ENCODE results near the gene ASNSD1. TPM values are rescaled to one million over a fixed set of nuclear protein-coding genes. Genes with fewer than 3 reads are reported as not detected.

ASNSD1 gene
- 10 to 100 TPM; 53.6 to 63.4 (median 59.9) TPM for polyA plus RNA-seq (ENCODE audit: insufficient read length in 4 of 4)

GRCh38 chr2:189661148-189661956, at the start of gene ASNSD1:
Gene ASNSD1, plus strand, starts transcription at chr2:189661459. Its CDS starts 4,674 bp downstream, at chr2:189666133.
- peak; percentile 93 to 99 (median 98) for DNase-seq (ENCODE audit: low read depth in 4 of 4, low spot score in 2 of 4)

GRCh38 chr2:189613077-189613636, 48.1 kb upstream of the ASNSD1 start:
- DNase-seq (ENCODE audit: low read depth in 4 of 4, low spot score in 2 of 4), result peak in 1 of 4 donors; percentile 33

DNA sequence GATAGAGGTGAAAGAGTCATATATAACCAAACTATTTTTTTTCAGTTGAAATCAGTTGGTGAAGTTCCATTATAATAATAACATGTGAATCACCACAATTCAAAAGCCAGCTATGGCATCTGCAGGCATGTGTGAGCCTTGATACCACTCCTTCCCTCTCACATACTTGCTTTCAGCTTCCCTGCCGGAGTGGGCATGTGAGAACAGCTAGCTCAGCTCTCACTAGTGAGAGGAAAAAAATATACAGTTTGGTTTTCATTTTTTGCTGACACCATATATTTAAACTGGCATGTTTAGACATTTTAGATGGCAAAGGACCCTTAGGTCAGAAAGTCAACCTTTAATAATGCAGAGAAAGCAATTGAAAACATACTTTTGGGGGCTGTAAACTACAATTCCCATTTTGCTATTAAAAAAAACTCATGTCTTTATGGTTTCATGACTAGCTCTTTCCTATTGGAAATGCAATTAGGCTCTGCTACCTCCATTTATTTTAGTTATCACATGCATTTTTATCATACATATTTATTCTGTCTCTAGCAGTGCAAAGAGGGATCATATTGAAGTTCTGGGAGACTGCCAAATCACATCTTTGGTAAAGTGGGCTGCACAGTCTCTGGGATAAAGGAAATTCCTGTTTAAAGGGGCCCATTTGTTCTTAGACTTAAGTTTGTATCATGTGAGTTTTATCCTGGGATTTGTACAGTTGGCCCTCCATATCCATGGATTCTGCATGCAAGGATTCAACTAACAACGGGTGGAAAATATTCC, 47.4 kb upstream of the ASNSD1 start:
- DNase-seq (ENCODE audit: low read depth in 4 of 4, low spot score in 2 of 4), result no peak

DNA sequence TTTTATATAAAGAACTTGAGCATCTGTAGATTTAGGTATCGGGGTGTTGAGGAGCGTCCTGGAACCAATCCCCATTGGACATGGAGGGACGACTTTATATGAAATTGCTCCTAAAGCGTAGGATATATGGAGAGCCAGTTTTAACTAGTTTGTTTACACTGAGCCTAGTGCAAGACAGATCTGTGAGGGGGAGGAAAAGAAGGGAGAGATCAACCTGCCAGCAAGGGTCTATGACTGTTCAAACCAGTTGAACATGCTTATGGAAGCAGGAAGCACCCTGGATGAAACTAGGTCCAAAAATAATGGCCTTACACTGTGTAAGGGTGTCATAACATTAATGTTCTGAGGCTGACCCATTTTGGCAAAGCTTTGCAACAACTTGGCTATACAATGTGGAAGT, 46.7 kb upstream of the ASNSD1 start:
- no peak for DNase-seq (ENCODE audit: low read depth in 4 of 4, low spot score in 2 of 4)

GRCh38 chr2:189618197-189618596, 43.1 kb upstream of the ASNSD1 start:
- no peak for DNase-seq (ENCODE audit: low read depth in 4 of 4, low spot score in 2 of 4)

DNA sequence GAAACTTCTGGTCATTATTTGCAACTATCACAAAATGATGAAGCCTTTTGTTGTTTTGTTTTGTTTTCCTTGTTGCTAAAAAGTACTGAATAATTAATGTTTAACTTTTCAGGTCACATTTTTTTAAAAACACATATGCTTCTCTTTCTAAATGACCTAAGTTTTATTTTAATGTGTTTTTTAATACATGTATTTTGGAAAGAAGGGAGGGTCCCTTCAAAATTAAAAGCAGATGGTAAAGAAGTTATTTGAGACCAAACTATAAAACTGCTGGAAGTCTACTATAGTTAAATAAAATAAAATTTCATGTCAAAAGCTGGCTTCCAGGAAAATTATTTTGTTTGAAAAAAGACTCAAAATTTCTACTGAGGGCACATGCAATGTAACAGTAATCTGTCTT, 39.5 kb upstream of the ASNSD1 start:
- DNase-seq (ENCODE audit: low read depth in 4 of 4, low spot score in 2 of 4), result no peak

DNA sequence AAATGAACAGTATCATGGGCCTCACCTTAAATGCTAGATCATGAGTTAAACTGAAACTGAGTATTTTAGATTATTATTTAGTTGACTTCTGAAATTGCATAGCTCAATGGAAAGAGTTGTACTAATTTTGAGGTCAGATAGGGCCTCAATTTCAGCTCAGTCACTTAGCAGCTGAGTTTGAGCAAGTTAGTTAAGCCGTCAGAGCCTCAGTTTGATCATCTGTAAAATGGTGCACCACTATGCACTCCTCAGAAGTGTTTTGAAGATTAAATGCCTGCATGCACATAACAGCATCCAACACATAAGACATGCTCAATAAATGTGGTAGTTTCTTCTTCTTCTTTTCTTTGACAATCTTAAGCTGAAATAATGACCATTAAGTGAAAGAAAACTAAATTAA, 38.2 kb upstream of the ASNSD1 start:
- no peak for DNase-seq (ENCODE audit: low read depth in 4 of 4, low spot score in 2 of 4)

- no peak for DNase-seq (ENCODE audit: low read depth in 4 of 4, low spot score in 2 of 4)
These were observed 36.5 kb upstream of the ASNSD1 start for GRCh38 chr2:189624648-189625355.

GRCh38 chr2:189625636-189626035, 35.6 kb upstream of the ASNSD1 start:
- DNase-seq (ENCODE audit: low read depth in 4 of 4, low spot score in 2 of 4), result no peak

DNA sequence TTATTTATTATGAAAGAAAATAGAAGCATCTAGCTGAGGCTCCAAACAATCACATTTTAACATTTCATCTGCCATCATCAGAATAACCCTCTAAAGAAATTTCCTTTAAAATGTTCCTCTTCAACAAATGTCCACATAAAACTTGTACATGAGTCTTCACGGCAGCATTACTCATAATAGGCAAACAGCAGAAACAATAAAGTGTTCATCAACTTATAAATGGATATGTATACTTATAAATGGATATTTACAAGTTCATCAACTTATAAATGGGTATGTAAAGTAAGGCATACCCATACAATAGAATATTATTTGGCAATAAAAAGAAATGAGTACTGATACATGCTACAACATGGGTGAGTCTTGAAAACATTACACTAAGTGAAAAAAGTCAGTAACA, 33.5 kb upstream of the ASNSD1 start:
- no peak for DNase-seq (ENCODE audit: low read depth in 4 of 4, low spot score in 2 of 4)

GRCh38 chr2:189628817-189629530, 32.3 kb upstream of the ASNSD1 start:
- DNase-seq (ENCODE audit: low read depth in 4 of 4, low spot score in 2 of 4), result no peak

DNA sequence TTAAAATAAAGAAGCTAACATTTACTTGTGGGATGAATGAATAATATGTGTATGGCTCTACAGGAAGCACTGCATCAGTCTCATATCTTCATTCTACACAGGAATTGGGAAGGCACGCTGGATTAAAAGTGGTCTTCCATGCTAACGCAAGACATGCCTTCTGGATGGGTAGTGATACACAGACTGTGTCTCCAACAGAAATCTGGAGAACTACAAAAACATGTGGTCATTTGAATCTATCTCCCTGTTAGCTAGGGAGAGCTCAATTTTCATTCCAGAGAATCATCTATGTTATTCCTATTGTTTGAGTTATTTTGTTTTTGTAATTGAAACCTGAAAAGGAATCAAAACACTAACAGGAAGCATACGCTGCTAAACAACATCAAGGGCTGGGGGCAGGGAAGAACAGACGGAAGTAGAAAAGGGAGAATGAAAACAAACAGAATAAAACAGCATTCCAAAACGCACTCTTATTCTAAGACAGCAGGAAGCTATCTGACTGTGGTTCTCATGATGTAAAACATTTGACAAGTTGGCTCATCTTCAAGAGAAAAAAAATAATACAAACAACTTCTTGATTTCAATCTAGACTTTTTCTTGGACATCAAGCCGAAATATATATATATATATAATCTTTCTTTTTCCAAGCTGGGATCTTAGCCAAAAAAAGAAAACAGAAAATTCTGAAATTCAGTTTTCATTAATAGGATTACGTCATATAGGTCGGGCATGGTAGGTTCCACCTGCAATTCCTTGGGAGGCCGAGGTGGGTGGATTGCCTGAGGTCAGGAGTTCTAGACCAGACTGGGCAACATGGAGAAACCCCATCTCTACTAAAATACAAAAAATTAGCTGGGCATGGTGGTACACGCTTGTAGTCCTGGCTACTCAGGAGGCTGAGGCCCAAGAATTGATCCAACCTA, 31.5 kb upstream of the ASNSD1 start:
- peak in 1 of 4 donors; percentile 59 for DNase-seq (ENCODE audit: low read depth in 4 of 4, low spot score in 2 of 4)

- DNase-seq (ENCODE audit: low read depth in 4 of 4, low spot score in 2 of 4), result no peak
These were observed 29.4 kb upstream of the ASNSD1 start for GRCh38 chr2:189631849-189632248.

DNA sequence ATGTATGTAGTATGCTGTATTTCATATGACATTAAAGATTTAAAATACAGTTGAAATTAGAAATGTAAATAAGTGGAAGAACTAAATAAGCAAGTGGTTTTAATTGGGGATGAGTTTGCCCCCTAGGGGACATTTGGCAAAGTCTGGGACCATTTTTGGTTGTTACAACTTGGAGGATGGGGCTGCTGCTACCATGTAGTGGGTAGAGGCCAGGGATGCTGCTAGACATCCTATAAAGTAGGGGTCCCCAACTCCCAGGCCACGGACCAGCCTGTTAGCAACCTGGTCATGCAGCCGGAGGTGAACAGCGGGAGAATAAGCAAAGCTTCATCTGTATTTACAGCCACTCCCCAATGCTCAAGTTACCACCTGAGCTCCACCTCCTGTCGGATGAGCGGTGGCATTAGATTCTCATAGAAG, 27.9 kb upstream of the ASNSD1 start:
- DNase-seq (ENCODE audit: low read depth in 4 of 4, low spot score in 2 of 4), result no peak

DNA sequence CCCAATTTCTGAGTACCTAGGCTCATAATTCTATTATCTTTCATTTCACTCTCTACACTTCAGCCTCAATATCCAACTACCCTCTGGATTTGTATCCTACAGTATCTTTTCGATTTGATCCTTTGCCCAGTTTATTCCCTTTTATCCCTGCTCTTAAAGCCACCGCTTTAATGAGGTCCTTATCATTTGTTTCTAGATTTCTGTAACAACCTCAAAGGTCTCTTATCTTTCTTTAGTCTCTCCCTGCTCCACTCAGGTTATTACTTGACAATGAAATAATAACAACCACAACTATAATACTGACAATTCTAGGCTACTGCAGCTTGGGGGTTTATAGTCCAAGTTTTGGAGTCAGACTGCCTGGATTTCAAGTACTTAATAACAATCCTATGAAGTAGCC, 25.9 kb upstream of the ASNSD1 start:
- no peak for DNase-seq (ENCODE audit: low read depth in 4 of 4, low spot score in 2 of 4)

DNA sequence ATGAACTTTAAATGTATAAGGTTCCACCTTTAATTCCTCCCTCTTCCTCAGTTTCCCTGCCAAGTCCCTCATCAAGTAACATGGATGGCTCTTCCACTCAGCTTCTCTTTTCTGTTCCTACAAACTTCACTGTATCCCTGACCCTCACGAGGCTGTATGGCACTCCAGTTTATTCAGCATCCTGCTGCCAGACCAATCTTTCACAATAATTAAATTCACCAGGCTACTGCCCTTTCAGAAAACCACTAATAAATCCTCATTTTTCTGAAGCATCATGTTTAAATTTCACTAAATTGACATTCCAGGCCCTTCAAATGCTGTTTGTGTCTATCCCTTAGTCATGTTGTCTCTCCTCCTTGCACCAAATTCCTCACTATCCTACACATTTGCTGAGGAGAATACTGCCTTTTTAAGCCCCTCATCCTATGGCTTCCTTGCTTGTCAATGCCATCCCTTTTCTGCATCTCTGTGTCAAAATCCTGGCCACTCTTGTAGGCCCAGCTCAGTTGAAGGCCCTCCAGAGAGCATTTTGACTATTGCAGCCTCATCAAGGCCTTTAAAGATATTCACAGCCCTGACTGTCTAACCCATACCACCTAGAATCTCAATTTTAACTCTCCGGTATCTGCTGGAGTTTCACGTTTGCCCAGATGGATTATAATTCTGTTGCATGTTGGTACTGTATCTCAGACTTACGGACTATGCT, 22.8 kb upstream of the ASNSD1 start:
- no peak for DNase-seq (ENCODE audit: low read depth in 4 of 4, low spot score in 2 of 4)

DNA sequence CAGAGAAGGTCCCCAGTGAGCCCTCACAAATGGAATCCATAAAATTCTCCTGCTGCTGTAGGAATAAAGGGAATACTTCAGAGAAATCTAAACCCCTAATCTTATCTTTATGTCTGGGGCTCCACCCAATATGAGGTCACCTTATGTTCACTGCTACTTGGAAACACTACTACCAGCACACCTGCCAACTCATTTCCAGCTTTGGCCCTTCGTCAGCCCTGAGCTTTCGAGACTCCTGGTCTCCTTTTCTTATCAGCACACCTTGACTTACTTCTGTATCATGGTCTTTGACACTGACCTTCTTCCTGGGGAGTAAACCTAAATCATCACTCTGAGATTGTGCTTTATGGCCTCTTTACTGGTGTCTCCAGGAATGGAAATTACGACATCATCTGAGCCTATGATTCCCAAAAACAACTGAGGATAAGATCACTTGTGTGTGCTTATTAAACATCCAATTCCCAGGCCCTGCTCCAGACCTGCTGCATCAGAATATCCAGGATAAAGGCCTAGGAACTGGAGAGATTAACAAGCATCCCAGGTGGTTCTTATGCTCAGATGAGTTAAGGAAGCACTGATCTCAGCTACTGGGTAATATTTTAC, 22.2 kb upstream of the ASNSD1 start:
- no peak for DNase-seq (ENCODE audit: low read depth in 4 of 4, low spot score in 2 of 4)

GRCh38 chr2:189641002-189641401, 20.3 kb upstream of the ASNSD1 start:
- no peak for DNase-seq (ENCODE audit: low read depth in 4 of 4, low spot score in 2 of 4)

All from left renal cortex interstitium (tissue), 4 donors.